ENCODE results near the gene CASP9. TPM values are rescaled to one million over a fixed set of nuclear protein-coding genes. Genes with fewer than 3 reads are reported as not detected.

The CASP9 gene
- total RNA-seq, 1 experiment from 2014 or later: 15.9 TPM

GRCh38 chr1:15476927-15477326, 47.1 kb downstream of the CASP9 start:
- H3K9me3 Mint-ChIP-seq: no peaks in the 10 kb centered on the region
- H3K14ac ChIP-seq (ENCODE audit: insufficient read depth, low read length): no peak overlapping the region

More at GRCh38 chr1:15476927-15477326, 47.1 kb downstream of the CASP9 start:
- H3T11ph ChIP-seq (ENCODE audit: low read length): no peak overlapping the region
- H2AFZ ChIP-seq (ENCODE audit: low read length): no peak overlapping the region
- H2BK120ac ChIP-seq (ENCODE audit: low read depth, low read length, poor library complexity, severe bottlenecking): no peak overlapping the region
- H4K91ac ChIP-seq (ENCODE audit: insufficient read length, low read depth, low read length): no peak overlapping the region
- no CpG with 5 or more reads among the region's 3 CpGs for WGBS (ENCODE audit: extremely low coverage, insufficient read length, low lambda C conversion rate)
- H3K27ac ChIP-seq (ENCODE audit: insufficient read length, low read depth, low read length): no peak overlapping the region
- H3K9ac ChIP-seq (ENCODE audit: extremely low read depth, insufficient read length, low read length): no peak overlapping the region
- no peaks in the 10 kb centered on the region for H3K79me2 ChIP-seq (ENCODE audit: insufficient read depth, low read length)
- H2AK5ac ChIP-seq (ENCODE audit: insufficient read length, low read length): no peak overlapping the region
- no peak overlapping the region; a peak in 1 of 7 replicates for H3K27ac Mint-ChIP-seq
- H3K79me1 ChIP-seq (ENCODE audit: insufficient read depth, low read depth, low read length, poor library complexity, severe bottlenecking): no peaks in the 10 kb centered on the region
- H2BK5ac ChIP-seq (ENCODE audit: insufficient read length, low read length): no peak overlapping the region
- peaks cover 2% of the 10 kb centered on the region for H3K27me3 Mint-ChIP-seq (ENCODE audit: low read depth)
- H3K4ac ChIP-seq (ENCODE audit: low read depth, low read length): no peak overlapping the region
- H3K9me3 ChIP-seq (ENCODE audit: control insufficient read depth, low read depth, low read length): no peaks in the 10 kb centered on the region
- no peaks in the 10 kb centered on the region for H3K4me1 ChIP-seq (ENCODE audit: insufficient read depth, low read length)
- no peak for DNase-seq
- no peak overlapping the region for H3K23ac ChIP-seq (ENCODE audit: insufficient read length, low read depth, low read length)
- no peak overlapping the region for H3K18ac ChIP-seq (ENCODE audit: insufficient read length, low read depth, low read length)
- no peaks in the 10 kb centered on the region for H3K36me3 Mint-ChIP-seq (ENCODE audit: insufficient read depth in 1 of 3, low read depth in 3 of 3)
- no peak overlapping the region for H3K4me3 Mint-ChIP-seq
- no peak overlapping the region for H3K4me2 ChIP-seq (ENCODE audit: insufficient read depth, insufficient read length, low read length)
- no peak overlapping the region for H3K56ac ChIP-seq (ENCODE audit: insufficient read length, low read depth, low read length)
- no peak overlapping the region for H4K8ac ChIP-seq (replicated peaks; ENCODE audit: insufficient read length, low read depth, low read length)
- H4K5ac ChIP-seq (ENCODE audit: insufficient read length, low read depth, low read length): no peak overlapping the region
- H2BK20ac ChIP-seq (ENCODE audit: low read depth, low read length, poor library complexity, severe bottlenecking): no peak overlapping the region
- no peaks in the 10 kb centered on the region for H3K27me3 ChIP-seq (ENCODE audit: insufficient read depth, low read length)
- H2BK12ac ChIP-seq (ENCODE audit: insufficient read length, low read depth, low read length): no peak overlapping the region
- peaks cover 0 to 4% of the 10 kb centered on the region in 2 experiments; a peak in 2 of 4 replicates for H3K4me1 Mint-ChIP-seq
- no peaks in the 10 kb centered on the region for H3K23me2 ChIP-seq (ENCODE audit: insufficient read length, low read depth, low read length, poor library complexity, severe bottlenecking)
- no peak for TF ChIP-seq CTCF (conservative IDR thresholded peaks at IDR 0.05)
- no peak overlapping the region for H2BK15ac ChIP-seq (ENCODE audit: low read depth, low read length)
- no peaks in the 10 kb centered on the region for H4K20me1 ChIP-seq (ENCODE audit: control insufficient read depth, insufficient read depth, insufficient read length)
